ENCODE results near the gene SPTLC3. TPM values are rescaled to one million over a fixed set of nuclear protein-coding genes. Genes with fewer than 3 reads are reported as not detected.

Gene SPTLC3
- total RNA-seq, 1 experiment from 2014 or later = 0.03 TPM

GRCh38 chr20:12984069-12984765, 24.6 kb upstream of the SPTLC3 start:
- no peak for TF ChIP-seq SIN3A (IDR thresholded peaks at IDR 0.05; ENCODE audit: borderline replicate concordance, insufficient read depth, low read depth, low read length)
- TF ChIP-seq TCF7L2 (IDR thresholded peaks at IDR 0.05; ENCODE audit: low read depth, low read length) = no peak
- no peak for TF ChIP-seq POLR2AphosphoS5 (IDR thresholded peaks at IDR 0.05; ENCODE audit: low read depth, low read length)
- TF ChIP-seq, protein P1, sequence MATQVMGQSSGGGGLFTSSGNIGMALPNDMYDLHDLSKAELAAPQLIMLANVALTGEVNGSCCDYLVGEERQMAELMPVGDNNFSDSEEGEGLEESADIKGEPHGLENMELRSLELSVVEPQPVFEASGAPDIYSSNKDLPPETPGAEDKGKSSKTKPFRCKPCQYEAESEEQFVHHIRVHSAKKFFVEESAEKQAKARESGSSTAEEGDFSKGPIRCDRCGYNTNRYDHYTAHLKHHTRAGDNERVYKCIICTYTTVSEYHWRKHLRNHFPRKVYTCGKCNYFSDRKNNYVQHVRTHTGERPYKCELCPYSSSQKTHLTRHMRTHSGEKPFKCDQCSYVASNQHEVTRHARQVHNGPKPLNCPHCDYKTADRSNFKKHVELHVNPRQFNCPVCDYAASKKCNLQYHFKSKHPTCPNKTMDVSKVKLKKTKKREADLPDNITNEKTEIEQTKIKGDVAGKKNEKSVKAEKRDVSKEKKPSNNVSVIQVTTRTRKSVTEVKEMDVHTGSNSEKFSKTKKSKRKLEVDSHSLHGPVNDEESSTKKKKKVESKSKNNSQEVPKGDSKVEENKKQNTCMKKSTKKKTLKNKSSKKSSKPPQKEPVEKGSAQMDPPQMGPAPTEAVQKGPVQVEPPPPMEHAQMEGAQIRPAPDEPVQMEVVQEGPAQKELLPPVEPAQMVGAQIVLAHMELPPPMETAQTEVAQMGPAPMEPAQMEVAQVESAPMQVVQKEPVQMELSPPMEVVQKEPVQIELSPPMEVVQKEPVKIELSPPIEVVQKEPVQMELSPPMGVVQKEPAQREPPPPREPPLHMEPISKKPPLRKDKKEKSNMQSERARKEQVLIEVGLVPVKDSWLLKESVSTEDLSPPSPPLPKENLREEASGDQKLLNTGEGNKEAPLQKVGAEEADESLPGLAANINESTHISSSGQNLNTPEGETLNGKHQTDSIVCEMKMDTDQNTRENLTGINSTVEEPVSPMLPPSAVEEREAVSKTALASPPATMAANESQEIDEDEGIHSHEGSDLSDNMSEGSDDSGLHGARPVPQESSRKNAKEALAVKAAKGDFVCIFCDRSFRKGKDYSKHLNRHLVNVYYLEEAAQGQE (IDR thresholded peaks at IDR 0.05; ENCODE audit: insufficient read depth in 1 of 2, low read depth in 2 of 2, low read length in 1 of 2) = no peak
- TF ChIP-seq, protein P2, sequence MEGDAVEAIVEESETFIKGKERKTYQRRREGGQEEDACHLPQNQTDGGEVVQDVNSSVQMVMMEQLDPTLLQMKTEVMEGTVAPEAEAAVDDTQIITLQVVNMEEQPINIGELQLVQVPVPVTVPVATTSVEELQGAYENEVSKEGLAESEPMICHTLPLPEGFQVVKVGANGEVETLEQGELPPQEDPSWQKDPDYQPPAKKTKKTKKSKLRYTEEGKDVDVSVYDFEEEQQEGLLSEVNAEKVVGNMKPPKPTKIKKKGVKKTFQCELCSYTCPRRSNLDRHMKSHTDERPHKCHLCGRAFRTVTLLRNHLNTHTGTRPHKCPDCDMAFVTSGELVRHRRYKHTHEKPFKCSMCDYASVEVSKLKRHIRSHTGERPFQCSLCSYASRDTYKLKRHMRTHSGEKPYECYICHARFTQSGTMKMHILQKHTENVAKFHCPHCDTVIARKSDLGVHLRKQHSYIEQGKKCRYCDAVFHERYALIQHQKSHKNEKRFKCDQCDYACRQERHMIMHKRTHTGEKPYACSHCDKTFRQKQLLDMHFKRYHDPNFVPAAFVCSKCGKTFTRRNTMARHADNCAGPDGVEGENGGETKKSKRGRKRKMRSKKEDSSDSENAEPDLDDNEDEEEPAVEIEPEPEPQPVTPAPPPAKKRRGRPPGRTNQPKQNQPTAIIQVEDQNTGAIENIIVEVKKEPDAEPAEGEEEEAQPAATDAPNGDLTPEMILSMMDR (IDR thresholded peaks at IDR 0.05) = no peak
- Histone ChIP-seq H3K36me3 (ENCODE audit: control insufficient read depth, insufficient read depth, low read length) (no peaks in the 10 kb centered on the region), H3K4me3 (ENCODE audit: low read depth in 2 of 2, low read length in 2 of 2) (no peak overlapping the region), H3K9me3 (ENCODE audit: control insufficient read depth, insufficient read depth, low read depth, low read length) (no peaks in the 10 kb centered on the region), H3K4me1 (ENCODE audit: control insufficient read depth, insufficient read depth, low read length) (no peaks in the 10 kb centered on the region), H3K27me3 (ENCODE audit: control insufficient read depth, insufficient read depth, low read length) (no peaks in the 10 kb centered on the region), H3K27ac (ENCODE audit: low read length) (no peak overlapping the region)
- no TSS peak for BruUV-seq (replicated peaks)
- in situ Hi-C loops (cut with HindIII; ENCODE audit: low pct_unique_long_range_greater_than_20kb, low sequenced_read_pairs) (no loop called here), intact Hi-C loops (cut with micrococcal nuclease; ENCODE audit: unreplicated experiment) (no loop called here)
- ATAC-seq (no peak), DNase-seq (ENCODE audit: low read depth, low spot score) (no peak)
- ChIA-PET POLR2A (no interaction called here), CTCF (no interaction called here)

DNA sequence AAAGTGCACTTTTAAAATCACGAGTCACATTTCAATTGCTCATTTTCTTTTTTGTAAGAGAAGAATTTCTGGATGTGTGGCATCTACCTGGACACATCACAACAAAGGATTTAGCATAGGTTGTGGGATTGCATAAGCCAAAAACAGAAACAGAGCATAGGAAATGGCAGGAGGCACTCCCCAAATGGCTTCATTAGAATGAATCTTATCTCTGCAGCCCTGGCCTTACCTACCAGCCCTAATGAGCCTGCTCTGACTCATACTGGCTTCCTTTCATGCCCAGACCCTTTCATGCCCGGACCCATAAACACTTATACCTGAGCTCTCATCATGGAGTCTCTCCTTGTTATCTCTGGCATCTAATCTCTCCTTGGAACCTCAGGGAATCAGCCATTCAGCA, 23.9 kb upstream of the SPTLC3 start:
- no peaks in the 10 kb centered on the region for H3K36me3 ChIP-seq (ENCODE audit: control insufficient read depth, insufficient read depth, low read length)
- TF ChIP-seq, protein P1 (IDR thresholded peaks at IDR 0.05; ENCODE audit: insufficient read depth in 1 of 2, low read depth in 2 of 2, low read length in 1 of 2) = no peak
- TF ChIP-seq POLR2AphosphoS5 (IDR thresholded peaks at IDR 0.05; ENCODE audit: low read depth, low read length) (no peak), TCF7L2 (IDR thresholded peaks at IDR 0.05; ENCODE audit: low read depth, low read length) (no peak), SIN3A (IDR thresholded peaks at IDR 0.05; ENCODE audit: borderline replicate concordance, insufficient read depth, low read depth, low read length) (no peak)
- TF ChIP-seq, protein P2 (IDR thresholded peaks at IDR 0.05) = no peak
- no peaks in the 10 kb centered on the region for H3K9me3 ChIP-seq (ENCODE audit: control insufficient read depth, insufficient read depth, low read depth, low read length)
- no peaks in the 10 kb centered on the region for H3K27me3 ChIP-seq (ENCODE audit: control insufficient read depth, insufficient read depth, low read length)
- intact Hi-C loops (cut with micrococcal nuclease; ENCODE audit: unreplicated experiment) = no loop called here
- DNase-seq (ENCODE audit: low read depth, low spot score) = no peak
- CTCF ChIA-PET = no interaction called here
- no peak for ATAC-seq
- no peak overlapping the region for H3K4me3 ChIP-seq (ENCODE audit: low read depth in 2 of 2, low read length in 2 of 2)
- in situ Hi-C loops (cut with HindIII; ENCODE audit: low pct_unique_long_range_greater_than_20kb, low sequenced_read_pairs) = no loop called here
- H3K27ac ChIP-seq (ENCODE audit: low read length) = no peak overlapping the region
- POLR2A ChIA-PET = no interaction called here
- H3K4me1 ChIP-seq (ENCODE audit: control insufficient read depth, insufficient read depth, low read length) = no peaks in the 10 kb centered on the region
- BruUV-seq (replicated peaks) = no TSS peak
